ENCODE measurements around the gene DQX1. TPM values are rescaled to one million over a fixed set of nuclear protein-coding genes. Genes with fewer than 3 reads are reported as not detected.

DQX1 gene
- total and polyA plus RNA-seq, 2 of the 8 experiments (the other 6 are each of a cell fraction or from before 2014, with no cell fraction given) = 0.76 to 1.1 TPM

- TF ChIP-seq MAX (IDR thresholded peaks at IDR 0.05) = no peak
- TF ChIP-seq BRCA1 (IDR thresholded peaks at IDR 0.05; ENCODE audit: low read depth, low read length) = no peak
These were observed 34.1 kb downstream of the DQX1 start (continued) for GRCh38 chr2:74491648-74492544.
